Small intestine (tissue), 16 donors: ENCODE measurements around the gene FAM53B. TPM values are rescaled to one million over a fixed set of nuclear protein-coding genes. Genes with fewer than 3 reads are reported as not detected.
"Not testable (repeated sequence)": the region's sequence is repeated elsewhere in the genome, so short reads cannot be mapped to it uniquely, and the experiment has no call there.

Source experiments
- DNase-seq, 2 donors: peaks; one replicate each; pipeline versions ENCODE4 v3.0.0 to v3.0.0-alpha.2; 2013
- FAIRE-seq: peaks from 2 replicates; lab custom pipeline; 2012; peaks lifted over from hg19 to GRCh38; lab: Jason Lieb, UNC
- H3K27ac ChIP-seq, 3 donors: one replicate each; pipeline ENCODE4 v1.5.1; 2013; ENCODE audit warnings: low read length in 2 of 3, mild to moderate bottlenecking in 2 of 3, control low read depth in 1 of 3, inconsistent platforms in 1 of 3, low read depth in 1 of 3, moderate library complexity in 1 of 3
- H3K27me3 ChIP-seq, 3 donors: one replicate each; pipeline ENCODE4 v1.6.1; 2013; ENCODE audit warnings: low read length in 3 of 3, inconsistent platforms in 1 of 3; ENCODE audit not compliant: control insufficient read depth in 3 of 3, insufficient read depth in 3 of 3
- H3K36me3 ChIP-seq, 3 donors: one replicate each; pipeline ENCODE4 v1.6.1; 2013; ENCODE audit warnings: low read length in 3 of 3, inconsistent platforms in 1 of 3, low read depth in 1 of 3, mild to moderate bottlenecking in 1 of 3, moderate library complexity in 1 of 3; ENCODE audit not compliant: control insufficient read depth in 3 of 3, insufficient read depth in 2 of 3
- H3K4me1 ChIP-seq, 3 donors: one replicate each; pipeline ENCODE4 v1.6.1; 2013; ENCODE audit warnings: low read length in 2 of 3, inconsistent platforms in 1 of 3, low read depth in 1 of 3, mild to moderate bottlenecking in 1 of 3, moderate library complexity in 1 of 3; ENCODE audit not compliant: control insufficient read depth in 3 of 3, insufficient read depth in 2 of 3
- H3K4me3 ChIP-seq, 3 donors: one replicate each; pipeline ENCODE4 v1.5.1; 2013; ENCODE audit warnings: low read length in 3 of 3, control low read depth in 1 of 3, inconsistent platforms in 1 of 3, low read depth in 1 of 3, mild to moderate bottlenecking in 1 of 3, moderate library complexity in 1 of 3
- H3K9me3 ChIP-seq, 2 donors: one replicate each; pipeline ENCODE4 v1.6.1; 2013; ENCODE audit warnings: low read depth in 1 of 2, low read length in 1 of 2; ENCODE audit not compliant: control insufficient read depth in 2 of 2, insufficient read depth in 1 of 2
- WGBS, 3 donors: extraction: QIAGEN DNeasy Blood & Tissue Kit; methylation state at CpG; one replicate each; pipeline ENCODE4 v1.1.7; 2013; 5-methylcytosine and 5-hydroxymethylcytosine counted together
- long read RNA-seq, 10 donors: transcript quantifications; one replicate each; lab custom pipeline, GENCODE V29; 2026
- polyA plus RNA-seq, 4 donors: library from polyadenylated mRNA; stranded (reverse) in 3 of 4; unstranded in 1 of 4; fragments of 200-250 nt in 3 of 4; fragments of 120-200 nt in 1 of 4; gene quantifications; one replicate each; pipeline versions ENCODE4 v1.2.1 to v1.2.3, GENCODE V29; 2013
- donor health status: healthy with polysubstance abuse.
- donor health status: control.
- donor health status: control.
- donor health status: Bipolar disorder and iron deficiency.
- donor health status: healthy.

Gene FAM53B
- polyA plus RNA-seq: 10 to 100 TPM; 15.1 to 30.2 (median 22.8) TPM
- long read RNA-seq, donor 1, full-length matches to known transcripts: 4 of 28 reads
- long read RNA-seq, donor 1, partial matches to known transcripts: 24 of 28 reads
- long read RNA-seq, donor 1, other reads (novel, unspliced or antisense): 0 of 28 reads
- long read RNA-seq, donor 2, full-length matches to known transcripts: 2 of 2 reads
- long read RNA-seq, donor 2, partial matches to known transcripts: 0 of 2 reads
- long read RNA-seq, donor 2, other reads (novel, unspliced or antisense): 0 of 2 reads
- long read RNA-seq, donor 3: 0 reads
- long read RNA-seq, donor 4: 0 reads
- long read RNA-seq, donor 5: 0 reads
- long read RNA-seq, donor 6: 0 reads
- long read RNA-seq, donor 7: 0 reads
- long read RNA-seq, donor 8: 0 reads
- long read RNA-seq, donor 9: 0 reads
- long read RNA-seq, donor 10, full-length matches to known transcripts: 1 of 1 reads
- long read RNA-seq, donor 10, partial matches to known transcripts: 0 of 1 reads
- long read RNA-seq, donor 10, other reads (novel, unspliced or antisense): 0 of 1 reads

- H3K4me1 ChIP-seq: peaks cover 3 to 61% (median 8%) of the 10 kb centered on the region in 3 donors
- H3K27ac ChIP-seq: peak within 1 kb of the TSS; percentile 78 to 99 (median 96)
- H3K4me3 ChIP-seq: peak within 1 kb of the TSS; percentile 77 to 99 (median 78)
- WGBS, 3 donors: 0% methylated on average over 63 to 100 of the region's 100 CpGs
- H3K36me3 ChIP-seq: peaks cover 0 to 2% (median 0%) of the 10 kb centered on the region in 3 donors
- H3K27me3 ChIP-seq: no peaks in the 10 kb centered on the region
- FAIRE-seq: no peak
- no peaks in the 10 kb centered on the region for H3K9me3 ChIP-seq
- peak; percentile 91 to 92 for DNase-seq
Observed at GRCh38 chr10:124744102-124745050, at the start of gene FAM53B. Gene FAM53B (minus strand): TSS chr10:124744378. CDS start chr10:124706713, 37,665 bp downstream.

GRCh38 chr10:124792998-124793352 is 48.8 kb upstream of the FAM53B start:
- Histone ChIP-seq H3K4me1 (peaks cover 0 to 3% (median 0%) of the 10 kb centered on the region in 3 donors), H3K9me3 (no peaks in the 10 kb centered on the region), H3K4me3 (peak overlapping the region in 1 of 3 donors; percentile 63), H3K27me3 (no peaks in the 10 kb centered on the region), H3K27ac (no peak overlapping the region), H3K36me3 (peaks cover 0 to 3% (median 2%) of the 10 kb centered on the region in 3 donors)
- DNase-seq (no peak), FAIRE-seq (no peak)
- WGBS, 3 donors: 88 to 96% (median 96%) methylated on average over 8 to 11 of the region's 11 CpGs

- no peaks in the 10 kb centered on the region for H3K27me3 ChIP-seq
- DNase-seq: peak; percentile 84 to 95
- H3K4me1 ChIP-seq: peaks cover 0 to 3% (median 0%) of the 10 kb centered on the region in 3 donors
- peaks cover 0 to 6% (median 4%) of the 10 kb centered on the region in 3 donors for H3K36me3 ChIP-seq
- peak within 1 kb of the TSS; percentile 79 to 95 (median 92) for H3K27ac ChIP-seq
- FAIRE-seq: no peak
- 0% methylated on average over 63 to 79 of the region's 79 CpGs for WGBS, 3 donors
- H3K4me3 ChIP-seq: peak within 1 kb of the TSS; percentile 63 to 96 (median 92)
- H3K9me3 ChIP-seq: no peaks in the 10 kb centered on the region
Observed at GRCh38 chr10:124791547-124792348, 47.6 kb upstream of the FAM53B start, which contains the start of gene EEF1AKMT2. Gene EEF1AKMT2 (minus strand): TSS chr10:124791887. CDS start chr10:124791833, 54 bp downstream.

- not testable (repeated sequence) for FAIRE-seq, H3K27ac ChIP-seq
Observed at GRCh38 chr10:124782900-124783299, 38.7 kb upstream of the FAM53B start.

GRCh38 chr10:124768791-124769190 is 24.6 kb upstream of the FAM53B start:
- Histone ChIP-seq H3K4me3 (no peak overlapping the region), H3K27me3 (no peaks in the 10 kb centered on the region), H3K4me1 (no peaks in the 10 kb centered on the region), H3K27ac (no peak overlapping the region), H3K9me3 (peaks cover 0 to 5% of the 10 kb centered on the region in 2 donors), H3K36me3 (peaks cover 0 to 23% (median 0%) of the 10 kb centered on the region in 3 donors)
- FAIRE-seq (no peak), DNase-seq (no peak)
- WGBS, 3 donors: 94 to 100% (median 98%) methylated on average over 2 of the region's 2 CpGs

More at GRCh38 chr10:124782900-124783299, 38.7 kb upstream of the FAM53B start:
- not testable (repeated sequence) for H3K9me3 ChIP-seq, DNase-seq, H3K4me3 ChIP-seq, H3K27me3 ChIP-seq, H3K4me1 ChIP-seq
- WGBS, 3 donors: 100% methylated on average over 1 of the region's 1 CpG
- H3K36me3 ChIP-seq: peaks cover 4 to 32% (median 6%) of the 10 kb centered on the region in 3 donors

GRCh38 chr10:124765256-124765655 is 21.1 kb upstream of the FAM53B start:
- Histone ChIP-seq H3K4me3 (no peak overlapping the region), H3K9me3 (no peaks in the 10 kb centered on the region), H3K36me3 (peaks cover 0 to 25% (median 0%) of the 10 kb centered on the region in 3 donors), H3K4me1 (no peaks in the 10 kb centered on the region), H3K27me3 (no peaks in the 10 kb centered on the region), H3K27ac (no peak overlapping the region)
- no peak for DNase-seq
- no peak for FAIRE-seq
- WGBS, 3 donors: 85 to 95% (median 86%) methylated on average over 2 of the region's 2 CpGs

GRCh38 chr10:124763267-124763666 is 19.1 kb upstream of the FAM53B start:
- no peak overlapping the region for H3K4me3 ChIP-seq
- no peaks in the 10 kb centered on the region for H3K27me3 ChIP-seq
- no peaks in the 10 kb centered on the region for H3K4me1 ChIP-seq
- FAIRE-seq (no peak), DNase-seq (no peak)
- no peaks in the 10 kb centered on the region for H3K9me3 ChIP-seq
- 96 to 98% (median 97%) methylated on average over 1 of the region's 1 CpG for WGBS, 3 donors
- no peak overlapping the region for H3K27ac ChIP-seq
- peaks cover 0 to 20% (median 2%) of the 10 kb centered on the region in 3 donors for H3K36me3 ChIP-seq
